ENCODE data around the gene ST3GAL5.

GRCh38 chr2:85796046-85796340, 92.8 kb downstream of the ST3GAL5 start:
- no peak for TF ChIP-seq CTCF (conservative IDR thresholded peaks at IDR 0.05; ENCODE audit: low read length)
- TF ChIP-seq EZH2phosphoT487 (IDR thresholded peaks at IDR 0.05; ENCODE audit: borderline replicate concordance, low read depth, low read length) = no peak

Data from OCI-LY7 (cell line).